GM21529 (cell line): Measurements from ENCODE around the gene PCGF3.
A peak's percentile ranks its signal among the peaks of the same experiment; 100 is the strongest.

Experiments
- ATAC-seq: cut with Tn5 transposase; IDR thresholded peaks from one replicate; pipeline ENCODE4 v1.9.1; 2021; ENCODE audit not compliant: unreplicated experiment

The PCGF3 gene

GRCh38 chr4:705278-706082 lies at the start of gene PCGF3:
TSS of gene PCGF3 (plus strand) at chr4:705832. CDS start at chr4:733681, 27,849 bp downstream.
- ATAC-seq = peak; percentile 94

DNA sequence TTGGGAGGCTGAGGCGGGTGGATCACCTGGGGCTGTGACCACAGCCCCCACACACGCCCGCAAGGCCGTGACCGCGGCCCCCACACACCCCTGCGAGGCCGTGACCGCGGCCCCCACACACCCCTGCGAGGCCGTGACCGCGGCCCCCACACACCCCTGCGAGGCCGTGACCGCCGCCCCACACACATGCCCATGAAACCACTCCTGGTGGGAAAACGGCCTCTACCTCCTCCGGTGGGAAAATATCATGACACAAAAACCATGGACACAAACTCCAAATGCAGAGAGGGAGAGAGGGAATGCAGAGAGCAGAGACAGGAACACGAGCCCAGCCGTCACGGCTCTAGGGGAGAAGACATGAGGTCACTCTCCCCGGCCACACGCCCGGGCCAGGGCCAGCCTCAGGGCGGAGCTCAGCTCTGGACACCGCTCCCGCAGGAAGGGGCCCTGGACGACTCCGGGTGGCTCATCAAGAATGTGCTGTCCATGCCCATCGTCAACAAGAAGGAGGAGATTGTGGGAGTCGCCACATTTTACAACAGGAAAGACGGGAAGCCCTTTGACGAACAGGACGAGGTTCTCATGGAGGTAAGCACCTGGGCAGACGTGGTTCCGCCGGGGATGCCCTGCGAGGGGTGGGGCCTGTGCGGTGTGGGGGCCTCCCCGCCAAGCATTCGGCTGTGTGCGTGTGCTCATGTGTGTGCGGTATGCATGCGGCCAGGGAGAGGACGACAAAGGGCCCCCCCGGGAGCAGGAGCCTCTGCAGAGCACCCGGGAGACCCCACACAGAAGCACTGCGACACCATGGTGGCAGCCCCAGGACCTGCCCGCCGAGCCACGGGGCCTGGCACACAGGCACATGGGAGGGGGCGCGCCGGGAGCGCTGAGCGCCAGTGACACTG lies 48.9 kb upstream of the PCGF3 start:
- no peak for ATAC-seq

GRCh38 chr4:657338-657833 lies 48.2 kb upstream of the PCGF3 start:
- no peak for ATAC-seq

DNA sequence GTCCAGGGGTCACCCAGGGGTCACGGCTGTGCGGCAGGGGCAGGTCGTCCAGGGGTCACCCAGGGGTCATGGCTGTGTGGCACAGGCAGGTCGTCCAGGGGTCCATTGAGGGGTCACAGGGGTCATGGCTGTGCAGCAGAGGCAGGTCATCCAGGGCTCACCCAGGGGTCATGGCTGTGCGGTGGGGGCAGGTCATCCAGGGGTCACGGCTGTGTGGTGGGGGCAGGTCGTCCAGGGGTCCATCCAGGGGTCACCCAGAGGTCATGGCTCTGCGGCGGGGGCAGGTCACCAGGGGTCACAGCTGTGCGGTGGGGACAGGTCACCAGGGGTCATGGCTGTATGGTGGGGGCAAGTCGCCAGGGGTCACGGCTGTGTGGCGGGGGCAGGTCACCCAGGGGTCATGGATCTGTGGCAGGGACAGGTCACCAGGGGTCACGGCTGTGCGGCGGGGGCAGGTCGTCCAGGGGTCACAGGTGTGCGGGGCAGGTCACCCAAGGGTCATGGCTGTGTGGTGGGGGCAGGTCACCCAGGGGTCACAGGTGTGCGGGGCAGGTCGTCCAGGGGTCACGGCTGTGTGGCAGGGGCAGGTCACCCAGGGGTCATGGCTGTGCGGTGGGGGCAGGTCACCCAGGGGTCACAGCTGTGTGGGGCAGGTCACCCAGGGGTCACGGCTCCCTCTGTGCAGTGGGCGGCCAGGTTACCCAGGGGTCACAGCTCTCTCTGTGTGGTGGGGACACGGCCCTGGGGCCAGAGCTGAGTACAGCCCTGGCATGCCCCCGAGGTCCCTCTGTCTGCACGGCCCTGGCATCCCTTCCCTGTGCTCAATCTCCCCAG lies 47.6 kb upstream of the PCGF3 start:
- ATAC-seq = no peak

DNA sequence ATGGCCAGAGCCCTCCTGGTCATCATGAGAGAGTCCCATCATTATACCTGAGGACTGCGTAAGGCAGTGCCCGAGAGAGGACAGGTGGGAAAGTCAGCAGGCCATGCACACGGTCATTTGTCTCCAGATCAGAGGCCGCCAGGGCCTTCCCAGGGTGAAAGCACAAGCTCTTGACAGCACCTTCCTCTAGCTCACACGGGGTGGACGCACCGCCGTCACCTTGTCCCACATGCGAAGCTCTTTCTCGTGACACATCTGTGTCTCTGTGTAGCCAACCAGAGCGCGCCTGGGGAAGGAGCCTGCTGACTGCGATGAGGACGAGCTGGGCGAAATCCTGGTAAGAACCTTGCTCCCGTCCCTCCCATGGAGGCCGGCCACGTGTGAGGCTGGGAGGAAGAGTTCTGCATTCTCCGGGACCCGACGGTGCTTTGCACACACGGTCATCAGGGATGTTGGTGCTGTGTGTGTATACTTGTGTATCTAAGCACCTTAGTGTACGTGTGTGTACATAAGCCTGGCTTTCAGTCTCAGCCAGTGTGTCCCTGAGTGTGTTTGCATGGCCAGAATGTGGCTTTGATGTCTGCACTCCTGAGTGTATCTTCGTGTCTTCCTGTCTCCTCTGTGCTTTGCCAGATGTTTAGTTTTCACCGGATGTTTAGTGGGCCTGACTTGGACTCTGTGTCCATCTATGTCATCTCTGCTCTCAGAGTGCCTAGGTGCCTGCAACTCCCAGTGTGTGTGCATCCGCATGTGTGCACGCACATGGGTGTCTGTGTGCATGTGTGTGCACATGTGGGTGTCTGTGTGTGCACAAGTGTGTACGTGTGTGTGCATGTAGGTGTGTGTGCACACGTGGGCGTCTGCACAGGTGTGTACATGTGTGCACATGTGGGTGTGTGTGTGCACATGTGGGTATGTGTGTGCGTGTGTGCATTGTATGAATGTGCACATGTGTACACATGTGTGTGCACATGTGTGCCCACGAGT lies 46.7 kb upstream of the PCGF3 start:
- no peak for ATAC-seq

- no peak for ATAC-seq
Observed at GRCh38 chr4:659851-660250, 45.8 kb upstream of the PCGF3 start.

DNA sequence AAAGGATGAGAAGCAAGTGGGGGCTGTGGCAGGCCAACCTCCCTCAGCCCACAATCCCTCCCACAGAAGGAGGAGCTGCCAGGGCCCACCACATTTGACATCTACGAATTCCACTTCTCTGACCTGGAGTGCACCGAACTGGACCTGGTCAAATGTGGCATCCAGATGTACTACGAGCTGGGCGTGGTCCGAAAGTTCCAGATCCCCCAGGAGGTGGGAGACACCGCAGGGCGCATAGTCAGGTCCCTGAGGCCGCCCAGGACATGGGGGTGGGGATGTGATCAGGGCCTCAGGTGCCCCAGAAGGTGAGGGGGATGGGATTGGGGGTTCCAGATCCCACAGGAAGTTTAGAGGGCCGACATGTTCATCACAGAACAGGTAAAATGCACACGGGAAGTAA lies 45.2 kb upstream of the PCGF3 start:
- ATAC-seq = no peak

DNA sequence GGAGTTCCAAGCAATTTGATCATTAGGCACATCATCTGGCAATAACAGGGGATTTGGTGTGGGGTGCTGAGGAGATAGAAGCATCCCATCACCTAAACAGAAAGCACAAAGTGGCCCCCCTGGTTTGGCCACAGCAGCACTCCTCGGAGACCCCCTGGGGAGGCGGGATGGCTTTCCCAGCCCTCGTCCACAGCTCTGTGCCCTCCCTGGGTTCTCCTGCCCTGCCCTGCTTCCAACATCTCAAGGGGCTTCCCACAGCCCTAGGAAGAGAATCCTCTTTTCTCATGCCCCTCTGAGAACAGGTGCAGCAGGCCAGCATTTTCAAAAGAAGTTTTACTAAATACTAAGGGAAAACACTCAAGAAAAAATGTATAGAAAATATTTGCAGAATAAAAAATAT lies 44.4 kb upstream of the PCGF3 start:
- ATAC-seq = no peak

- ATAC-seq = no peak
Observed at GRCh38 chr4:661881-662761, 43.5 kb upstream of the PCGF3 start.

DNA sequence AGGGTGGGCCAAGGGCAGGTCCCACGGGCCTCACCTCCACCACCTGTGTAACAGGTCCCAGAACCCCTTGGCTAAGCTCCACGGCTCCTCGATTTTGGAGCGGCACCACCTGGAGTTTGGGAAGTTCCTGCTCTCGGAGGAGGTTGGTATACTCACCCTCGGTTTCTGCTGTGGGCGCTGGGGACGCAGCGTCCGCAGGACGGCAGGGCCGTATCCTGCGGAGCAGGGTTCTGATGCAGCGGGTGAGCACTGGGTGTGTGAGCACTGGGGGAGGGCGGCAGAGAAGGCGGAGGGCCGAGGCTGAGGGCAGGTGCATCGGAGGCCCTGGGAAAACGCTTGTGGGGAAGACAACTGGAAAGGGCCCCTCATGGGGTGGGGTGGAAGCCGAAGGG lies 42.6 kb upstream of the PCGF3 start:
- no peak for ATAC-seq

DNA sequence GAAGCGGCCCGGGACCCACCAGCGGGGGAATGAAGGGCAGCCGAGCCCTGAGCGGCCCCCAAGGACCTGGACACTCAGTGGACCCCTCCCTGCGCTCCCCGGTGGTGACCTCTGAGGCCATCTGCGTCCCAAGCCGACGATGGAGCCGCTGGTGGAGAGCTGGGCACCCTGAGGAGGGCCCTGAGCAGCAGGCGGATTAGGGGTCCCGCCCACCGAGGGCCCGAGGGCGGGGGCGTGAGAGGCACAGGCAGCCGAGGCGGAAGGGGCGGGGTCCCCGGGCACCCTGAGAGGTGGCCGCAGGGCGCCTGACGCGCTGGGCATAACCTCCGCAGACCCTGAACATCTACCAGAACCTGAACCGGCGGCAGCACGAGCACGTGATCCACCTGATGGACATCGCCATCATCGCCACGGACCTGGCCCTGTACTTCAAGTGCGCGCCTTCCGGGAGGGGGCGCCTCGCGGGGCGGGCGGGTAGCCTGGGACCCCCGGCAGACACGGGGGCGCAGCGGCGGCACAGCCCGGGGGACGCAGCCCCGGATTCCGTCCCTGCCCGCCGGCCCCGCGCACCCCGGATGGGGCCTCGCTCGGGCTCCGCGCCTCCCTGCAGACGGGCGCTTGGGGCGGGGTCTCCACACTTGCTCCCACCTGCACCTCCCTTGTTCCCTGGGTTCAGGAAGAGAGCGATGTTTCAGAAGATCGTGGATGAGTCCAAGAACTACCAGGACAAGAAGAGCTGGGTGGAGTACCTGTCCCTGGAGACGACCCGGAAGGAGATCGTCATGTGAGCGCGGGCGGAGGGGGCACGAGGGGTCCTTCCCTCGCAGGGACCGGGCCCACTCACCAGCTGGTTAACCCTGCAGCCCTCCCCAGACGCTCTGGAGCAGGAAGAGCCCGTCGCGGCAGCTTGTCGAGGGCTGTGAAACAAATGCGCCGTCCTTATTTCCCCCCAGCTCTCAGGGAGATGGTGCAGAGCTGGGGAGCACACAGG lies 41.9 kb upstream of the PCGF3 start:
- peak; percentile 60 for ATAC-seq

DNA sequence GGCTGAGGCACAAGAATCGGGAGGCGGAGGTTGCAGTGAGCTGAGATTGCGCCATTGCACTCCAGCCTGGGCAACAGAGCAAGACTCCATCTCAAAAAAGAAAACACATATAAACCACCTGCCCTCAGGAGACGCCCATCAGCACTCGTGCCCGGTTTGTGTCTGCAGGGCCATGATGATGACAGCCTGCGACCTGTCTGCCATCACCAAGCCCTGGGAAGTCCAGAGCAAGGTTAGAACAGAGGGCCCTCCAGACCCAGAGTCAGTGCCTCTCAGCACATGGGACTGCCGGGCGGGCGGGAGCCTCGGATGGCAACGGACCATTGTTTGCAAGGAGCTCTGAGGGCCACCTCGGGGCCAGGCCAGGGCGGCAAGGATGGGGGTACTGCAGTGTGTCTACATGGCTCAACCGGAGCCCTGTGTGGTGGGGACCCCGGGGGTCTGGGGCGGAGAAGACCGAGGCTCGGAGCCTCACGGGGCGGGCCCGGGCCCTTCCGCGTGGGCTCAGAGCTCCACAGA lies 40.9 kb upstream of the PCGF3 start:
- no peak for ATAC-seq

GRCh38 chr4:665381-665750 lies 40.3 kb upstream of the PCGF3 start:
- ATAC-seq = no peak

- no peak for ATAC-seq
Observed at GRCh38 chr4:665751-666435, 39.7 kb upstream of the PCGF3 start.

- ATAC-seq = no peak
Observed at GRCh38 chr4:666436-666810, 39.2 kb upstream of the PCGF3 start.

GRCh38 chr4:666822-667544 lies 38.6 kb upstream of the PCGF3 start:
- no peak for ATAC-seq
